Measurements from ENCODE around the gene RNF152. TPM values are rescaled to one million over a fixed set of nuclear protein-coding genes. Genes with fewer than 3 reads are reported as not detected.
A peak's percentile ranks its signal among the peaks of the same experiment; 100 is the strongest.

The RNF152 gene
- total and polyA plus RNA-seq, 2 of the 4 experiments (the other 2 are of a cell fraction): 7.5 to 18.5 TPM

- in situ Hi-C loops (cut with MboI; ENCODE audit: low sequenced_read_pairs) (no loop called here), intact Hi-C loops (cut with micrococcal nuclease) (no loop called here), dilution Hi-C loops (cut with HindIII; ENCODE audit: low sequenced_read_pairs, unreplicated experiment) (no loop called here)
- Histone ChIP-seq H3K4me2 (ENCODE audit: low read depth, low read length) (peak overlapping the region; percentile 59; the same call in 1 of the 2 replicates), H2AFZ (replicated peaks; ENCODE audit: low read length, poor library complexity) (peak overlapping the region; percentile 16), H3K18ac (ENCODE audit: low read depth, low read length) (peak overlapping the region; percentile 31), H2AK9ac (replicated peaks; ENCODE audit: low read depth, low read length, poor library complexity) (no peak overlapping the region), H3K27ac (ENCODE audit: insufficient read depth, low read length) (peak overlapping the region; percentile 0; the same call in 1 of the 2 replicates), H4K20me1 (ENCODE audit: insufficient read depth, low read length) (no peaks in the 10 kb centered on the region), H3K4ac (ENCODE audit: low read depth, low read length) (no peak overlapping the region), H2BK5ac (ENCODE audit: low read depth, low read length, poor library complexity, severe bottlenecking) (peak overlapping the region; percentile 49), H3K4me1 (ENCODE audit: control insufficient read depth, insufficient read depth, low read length) (peaks cover 7% of the 10 kb centered on the region; the same call in 1 of the 2 replicates), H2BK20ac (ENCODE audit: low read depth, low read length) (no peak overlapping the region), H3K79me1 (ENCODE audit: low read depth in 1 of 2, low read length in 2 of 2) (no peaks in the 10 kb centered on the region), H3K23ac (ENCODE audit: low read depth, low read length) (no peak overlapping the region), H3K4me3 (ENCODE audit: insufficient read depth, low read depth, low read length) (no peak overlapping the region), H3K27me3 (ENCODE audit: control insufficient read depth, insufficient read depth, low read length) (no peaks in the 10 kb centered on the region), H2BK15ac (ENCODE audit: low read depth, low read length) (no peak overlapping the region), H2BK120ac (ENCODE audit: low read depth, low read length) (peak overlapping the region; percentile 49; the same call in 1 of the 2 replicates), H3K9ac (ENCODE audit: low read depth, low read length) (no peak overlapping the region), H3K56ac (ENCODE audit: extremely low read depth, insufficient read depth, low read length) (no peak overlapping the region), H3K36me3 (ENCODE audit: control insufficient read depth, insufficient read depth, low read length) (no peaks in the 10 kb centered on the region), H3K14ac (replicated peaks; ENCODE audit: low read depth, low read length) (no peak overlapping the region), H3K9me3 (ENCODE audit: control insufficient read depth, insufficient read depth, low read length) (no peaks in the 10 kb centered on the region), H3K9me1 (ENCODE audit: insufficient read depth, low read length) (peaks cover under 1% of the 10 kb centered on the region; the same call in 1 of the 2 replicates), H4K8ac (ENCODE audit: low read depth in 2 of 2, low read length in 2 of 2) (peak overlapping the region in 1 of 2 experiments; percentile 55; a peak in 2 of 4 replicates), H4K5ac (ENCODE audit: low read depth, low read length) (0 out of 2 replicates have a peak overlapping the region, but pooled peaks have one; percentile 7), H2AK5ac (ENCODE audit: low read depth, low read length) (no peak overlapping the region), H4K91ac (ENCODE audit: insufficient read depth, low read depth, low read length) (no peak overlapping the region)
- DNase-seq (peak; percentile 81), ATAC-seq (ENCODE audit: low read depth) (peak; percentile 91)
- ChIA-PET CTCF (no interaction called here), POLR2A (ENCODE audit: unreplicated experiment) (interaction anchor here (0.5 kb wide), 1 partner anchor 10 kb away, joined by 5 read pairs; no protein-coding TSS in a partner anchor)
- no TSS peak for BruUV-seq (replicated peaks)
- TF ChIP-seq MAFK (IDR thresholded peaks at IDR 0.05; ENCODE audit: low read depth, low read length) (0 out of 2 replicates have a peak, but pooled peaks have one; percentile 35), FOS (IDR thresholded peaks at IDR 0.05; ENCODE audit: low read depth, low read length) (no peak)
- 54% methylated on average over 2 of the region's 6 CpGs; no CpG with 5 or more reads in 1 of the 2 experiments for WGBS, 2 experiments (ENCODE audit: extremely low coverage in 2 of 2, insufficient read length in 1 of 2)
Measured at GRCh38 chr18:61765097-61765496, 127.7 kb downstream of the RNF152 start.

All from IMR-90 (cell line).